ENCODE measurements around the gene SLC38A9.

SLC38A9 gene

GRCh38 chr5:55694152-55694830, 17.8 kb downstream of the SLC38A9 start:
- no peak for TF ChIP-seq POLR2A (IDR thresholded peaks at IDR 0.05; ENCODE audit: low read depth, low read length)
- no peak for DNase-seq (ENCODE audit: insufficient read length, low spot score)
- peak; percentile 92 for FAIRE-seq

GRCh38 chr5:55692509-55692908, 19.6 kb downstream of the SLC38A9 start:
- DNase-seq (ENCODE audit: insufficient read length, low spot score) = no peak
- peak; percentile 58 for FAIRE-seq
- no peak for TF ChIP-seq POLR2A (IDR thresholded peaks at IDR 0.05; ENCODE audit: low read depth, low read length)

- DNase-seq (ENCODE audit: insufficient read length, low spot score) (no peak), FAIRE-seq (no peak)
- no peak for TF ChIP-seq POLR2A (IDR thresholded peaks at IDR 0.05; ENCODE audit: low read depth, low read length)
These were observed 20.1 kb downstream of the SLC38A9 start for GRCh38 chr5:55692106-55692417.

GRCh38 chr5:55691265-55692105, 20.6 kb downstream of the SLC38A9 start:
- TF ChIP-seq POLR2A (IDR thresholded peaks at IDR 0.05; ENCODE audit: low read depth, low read length) = no peak
- DNase-seq (ENCODE audit: insufficient read length, low spot score) (no peak), FAIRE-seq (peak; percentile 91)

- DNase-seq (ENCODE audit: insufficient read length, low spot score) = no peak
- no peak for FAIRE-seq
- TF ChIP-seq POLR2A (IDR thresholded peaks at IDR 0.05; ENCODE audit: low read depth, low read length) = no peak
These were observed 30.1 kb downstream of the SLC38A9 start for GRCh38 chr5:55682071-55682470.

- no peak for TF ChIP-seq POLR2A (IDR thresholded peaks at IDR 0.05; ENCODE audit: low read depth, low read length)
- FAIRE-seq = no peak
- no peak for DNase-seq (ENCODE audit: insufficient read length, low spot score)
These were observed 30.8 kb downstream of the SLC38A9 start for GRCh38 chr5:55681301-55681700.

GRCh38 chr5:55680353-55680752, 31.8 kb downstream of the SLC38A9 start:
- DNase-seq (ENCODE audit: insufficient read length, low spot score) = no peak
- TF ChIP-seq POLR2A (IDR thresholded peaks at IDR 0.05; ENCODE audit: low read depth, low read length) = no peak
- FAIRE-seq = peak; percentile 30

GRCh38 chr5:55679556-55679955, 32.6 kb downstream of the SLC38A9 start:
- FAIRE-seq (no peak), DNase-seq (ENCODE audit: insufficient read length, low spot score) (no peak)
- no peak for TF ChIP-seq POLR2A (IDR thresholded peaks at IDR 0.05; ENCODE audit: low read depth, low read length)

GRCh38 chr5:55675119-55675518, 37.0 kb downstream of the SLC38A9 start:
- no peak for DNase-seq (ENCODE audit: insufficient read length, low spot score)
- FAIRE-seq = no peak
- no peak for TF ChIP-seq POLR2A (IDR thresholded peaks at IDR 0.05; ENCODE audit: low read depth, low read length)

- no peak for TF ChIP-seq POLR2A (IDR thresholded peaks at IDR 0.05; ENCODE audit: low read depth, low read length)
- FAIRE-seq (no peak), DNase-seq (ENCODE audit: insufficient read length, low spot score) (no peak)
These were observed 37.8 kb downstream of the SLC38A9 start for GRCh38 chr5:55674340-55674739.

GRCh38 chr5:55672477-55672911, 39.6 kb downstream of the SLC38A9 start:
- FAIRE-seq (no peak), DNase-seq (ENCODE audit: insufficient read length, low spot score) (no peak)
- TF ChIP-seq POLR2A (IDR thresholded peaks at IDR 0.05; ENCODE audit: low read depth, low read length) = no peak

- TF ChIP-seq POLR2A (IDR thresholded peaks at IDR 0.05; ENCODE audit: low read depth, low read length) = no peak
- DNase-seq (ENCODE audit: insufficient read length, low spot score) = no peak
- FAIRE-seq = peak; percentile 45
These were observed 40.1 kb downstream of the SLC38A9 start for GRCh38 chr5:55671975-55672374.

- FAIRE-seq (peak; percentile 97), DNase-seq (ENCODE audit: insufficient read length, low spot score) (peak; percentile 47)
These were observed 43.8 kb downstream of the SLC38A9 start for GRCh38 chr5:55668356-55668755.

GRCh38 chr5:55667938-55668337, 44.2 kb downstream of the SLC38A9 start:
- no peak for TF ChIP-seq POLR2A (IDR thresholded peaks at IDR 0.05; ENCODE audit: low read depth, low read length)
- DNase-seq (ENCODE audit: insufficient read length, low spot score) (no peak), FAIRE-seq (no peak)

More at GRCh38 chr5:55668356-55668755, 43.8 kb downstream of the SLC38A9 start:
- no peak for TF ChIP-seq POLR2A (IDR thresholded peaks at IDR 0.05; ENCODE audit: low read depth, low read length)

- no peak for FAIRE-seq
- DNase-seq (ENCODE audit: insufficient read length, low spot score) = no peak
- TF ChIP-seq POLR2A (IDR thresholded peaks at IDR 0.05; ENCODE audit: low read depth, low read length) = no peak
These were observed 47.1 kb downstream of the SLC38A9 start for GRCh38 chr5:55665065-55665464.
